Kidney (tissue), 14 donors: ENCODE results near the gene MYO1C. TPM values are rescaled to one million over a fixed set of nuclear protein-coding genes. Genes with fewer than 3 reads are reported as not detected.

Source experiments
- DNase-seq, 5 donors: peaks; one replicate each; pipeline ENCODE4 v3.0.0-alpha.2; 2013 to 2020
- FAIRE-seq: peaks from 2 replicates; lab custom pipeline; 2012; peaks lifted over from hg19 to GRCh38; lab: Jason Lieb, UNC
- H3K27ac ChIP-seq, 2 donors: one replicate each; pipeline ENCODE4 v1.7.0; 2013; ENCODE audit warnings: low read depth in 2 of 2, low read length in 2 of 2, inconsistent platforms in 1 of 2
- H3K27me3 ChIP-seq: one replicate; pipeline ENCODE4 v1.7.1; 2013; ENCODE audit warnings: low read length, inconsistent platforms; ENCODE audit not compliant: control insufficient read depth, insufficient read depth
- H3K36me3 ChIP-seq, 3 donors: one replicate each; pipeline versions ENCODE4 v1.7.0 to v1.7.1; 2013; ENCODE audit warnings: low read length in 3 of 3, control low read depth in 1 of 3, inconsistent platforms in 1 of 3; ENCODE audit not compliant: insufficient read depth in 3 of 3, control insufficient read depth in 2 of 3
- H3K4me1 ChIP-seq, 3 donors: one replicate each; pipeline versions ENCODE4 v1.7.0 to v1.7.1; 2013; ENCODE audit warnings: low read length in 3 of 3, inconsistent platforms in 1 of 3, low read depth in 1 of 3; ENCODE audit not compliant: control insufficient read depth in 2 of 3, insufficient read depth in 2 of 3
- H3K4me3 ChIP-seq, 3 donors: one replicate each; pipeline versions ENCODE4 v1.7.0 to v1.8.1; 2013; ENCODE audit warnings: low read length in 3 of 3, control low read depth in 1 of 3, inconsistent platforms in 1 of 3
- H3K9ac ChIP-seq, 3 donors: one replicate each; pipeline versions ENCODE4 v1.7.0 to v1.7.1; 2013; ENCODE audit warnings: low read length in 3 of 3, control low read depth in 1 of 3, inconsistent platforms in 1 of 3
- H3K9me3 ChIP-seq, 3 donors: one replicate each; pipeline versions ENCODE4 v1.7.0 to v1.7.1; 2013; ENCODE audit warnings: low read length in 3 of 3, control low read depth in 1 of 3, inconsistent platforms in 1 of 3; ENCODE audit not compliant: control insufficient read depth in 2 of 3, insufficient read depth in 1 of 3
- CTCF ChIP-seq: IDR thresholded peaks from 3 replicates; pipeline ENCODE4 v1.5.1; 2012; ENCODE audit warnings: mild to moderate bottlenecking, moderate library complexity, borderline replicate concordance; ENCODE audit not compliant: insufficient read depth; ENCODE audit errors: extremely low read depth
- intact Hi-C: fragments of 100-400 bp; cut with DNase I; formaldehyde crosslinking; loops from one replicate; pipeline ENCODE4 v1.11.1; 2022
- polyA plus RNA-seq: library from polyadenylated mRNA; stranded (reverse); fragments of 350-450 nt; fragmentation: Illumina TruSeq; extraction: RNeasy Lipid Tissue Mini Kit (QIAGEN cat#74804); gene quantifications from one replicate; pipeline ENCODE4 v1.2.3, GENCODE V29; 2014; ENCODE audit warnings: low read depth, low replicate concordance; ENCODE audit not compliant: insufficient read depth
- total RNA-seq: library from RNA; stranded (reverse); fragmentation: NEBNext Ultra II Directional; extraction: Animal tissue kit (Norgen Biotek cat#: 25700); gene quantifications from one replicate; pipeline ENCODE4 v1.2.1, GENCODE V29; 2021
- donor health status: control.
- donor health status: control.
- donor health status: control.
- donor health status: control.
- donor health status: control.
- donor health status: DM: yes; HTN: yes; CAD: no.
- donor health status: Normal renal cell carcinoma (clear cell type).

MYO1C gene
- total and polyA plus RNA-seq, 2 donors from 2014 or later = 62.7 to 225 TPM

GRCh38 chr17:1488826-1489270, 3.6 kb downstream of the MYO1C start:
- intact Hi-C loops = no loop called here
- no peak for TF ChIP-seq CTCF
- Histone ChIP-seq H3K36me3 (no peaks in the 10 kb centered on the region), H3K9me3 (no peaks in the 10 kb centered on the region), H3K27ac (peak overlapping the region; percentile 83 to 93), H3K4me1 (peaks cover 0 to 30% (median 0%) of the 10 kb centered on the region in 3 donors), H3K9ac (peak overlapping the region in 2 of 3 donors; percentile 49 to 70), H3K4me3 (peak overlapping the region in 2 of 3 donors; percentile 54 to 61), H3K27me3 (no peaks in the 10 kb centered on the region)
- DNase-seq (peak in 1 of 5 donors; percentile 56), FAIRE-seq (no peak)

- Histone ChIP-seq H3K36me3 (peaks cover 0 to 2% (median 2%) of the 10 kb centered on the region in 3 donors), H3K27me3 (no peaks in the 10 kb centered on the region), H3K27ac (peak overlapping the region; percentile 83 to 93), H3K9ac (peak overlapping the region; percentile 14 to 70 (median 49)), H3K9me3 (no peaks in the 10 kb centered on the region), H3K4me3 (peak overlapping the region; percentile 54 to 61 (median 56)), H3K4me1 (peaks cover 0 to 29% (median 0%) of the 10 kb centered on the region in 3 donors)
- no peak for TF ChIP-seq CTCF
- peak; percentile 89 to 96 (median 93) for DNase-seq
- intact Hi-C loops = no loop called here
- no peak for FAIRE-seq
These were observed 4.3 kb downstream of the MYO1C start for GRCh38 chr17:1487939-1488825.

- FAIRE-seq = no peak
- intact Hi-C loops = no loop called here
These were observed 5.4 kb downstream of the MYO1C start for GRCh38 chr17:1486802-1487695.

More at GRCh38 chr17:1486802-1487695, 5.4 kb downstream of the MYO1C start:
- H3K9me3 ChIP-seq = no peaks in the 10 kb centered on the region
- H3K4me3 ChIP-seq = peak overlapping the region in 2 of 3 donors; percentile 9 to 17
- H3K27me3 ChIP-seq = no peaks in the 10 kb centered on the region
- H3K9ac ChIP-seq = no peak overlapping the region
- H3K4me1 ChIP-seq = peaks cover 0 to 27% (median 0%) of the 10 kb centered on the region in 3 donors
- peak; percentile 57 to 94 (median 80) for DNase-seq
- H3K27ac ChIP-seq = peak overlapping the region; percentile 83 to 90
- TF ChIP-seq CTCF = no peak
- H3K36me3 ChIP-seq = peaks cover 0 to 7% (median 2%) of the 10 kb centered on the region in 3 donors
